ENCODE measurements around the gene FAM149B1.

- TF ChIP-seq CTCF (conservative IDR thresholded peaks at IDR 0.05; ENCODE audit: low read depth, low read length), result no peak
- no peak for TF ChIP-seq EZH2phosphoT487 (IDR thresholded peaks at IDR 0.05; ENCODE audit: borderline replicate concordance, low read length)
Measured at GRCh38 chr10:73244866-73245477, 77.1 kb downstream of the FAM149B1 start.

All from PC-3 (cell line).